Measurements from ENCODE around the gene CREB5.

CREB5 gene

GRCh38 chr7:28830846-28831245 is 418.5 kb downstream of the CREB5 start:
- Histone ChIP-seq H3K4me3 (ENCODE audit: severe bottlenecking) (no peak overlapping the region), H3K27me3 (ENCODE audit: insufficient read depth, poor library complexity, severe bottlenecking) (no peaks in the 10 kb centered on the region), H3K27ac (ENCODE audit: poor library complexity, severe bottlenecking) (no peak overlapping the region), H3K4me1 (ENCODE audit: insufficient read depth, poor library complexity, severe bottlenecking) (no peaks in the 10 kb centered on the region), H3K9me3 (ENCODE audit: severe bottlenecking) (no peaks in the 10 kb centered on the region), H3K36me3 (ENCODE audit: low read depth) (no peaks in the 10 kb centered on the region)
- no peak for ATAC-seq (ENCODE audit: low read depth)
- TF ChIP-seq, protein P1, sequence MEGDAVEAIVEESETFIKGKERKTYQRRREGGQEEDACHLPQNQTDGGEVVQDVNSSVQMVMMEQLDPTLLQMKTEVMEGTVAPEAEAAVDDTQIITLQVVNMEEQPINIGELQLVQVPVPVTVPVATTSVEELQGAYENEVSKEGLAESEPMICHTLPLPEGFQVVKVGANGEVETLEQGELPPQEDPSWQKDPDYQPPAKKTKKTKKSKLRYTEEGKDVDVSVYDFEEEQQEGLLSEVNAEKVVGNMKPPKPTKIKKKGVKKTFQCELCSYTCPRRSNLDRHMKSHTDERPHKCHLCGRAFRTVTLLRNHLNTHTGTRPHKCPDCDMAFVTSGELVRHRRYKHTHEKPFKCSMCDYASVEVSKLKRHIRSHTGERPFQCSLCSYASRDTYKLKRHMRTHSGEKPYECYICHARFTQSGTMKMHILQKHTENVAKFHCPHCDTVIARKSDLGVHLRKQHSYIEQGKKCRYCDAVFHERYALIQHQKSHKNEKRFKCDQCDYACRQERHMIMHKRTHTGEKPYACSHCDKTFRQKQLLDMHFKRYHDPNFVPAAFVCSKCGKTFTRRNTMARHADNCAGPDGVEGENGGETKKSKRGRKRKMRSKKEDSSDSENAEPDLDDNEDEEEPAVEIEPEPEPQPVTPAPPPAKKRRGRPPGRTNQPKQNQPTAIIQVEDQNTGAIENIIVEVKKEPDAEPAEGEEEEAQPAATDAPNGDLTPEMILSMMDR (IDR thresholded peaks at IDR 0.05; ENCODE audit: poor library complexity, severe bottlenecking): no peak
- DNase-seq (ENCODE audit: low spot score): no peak

DNA sequence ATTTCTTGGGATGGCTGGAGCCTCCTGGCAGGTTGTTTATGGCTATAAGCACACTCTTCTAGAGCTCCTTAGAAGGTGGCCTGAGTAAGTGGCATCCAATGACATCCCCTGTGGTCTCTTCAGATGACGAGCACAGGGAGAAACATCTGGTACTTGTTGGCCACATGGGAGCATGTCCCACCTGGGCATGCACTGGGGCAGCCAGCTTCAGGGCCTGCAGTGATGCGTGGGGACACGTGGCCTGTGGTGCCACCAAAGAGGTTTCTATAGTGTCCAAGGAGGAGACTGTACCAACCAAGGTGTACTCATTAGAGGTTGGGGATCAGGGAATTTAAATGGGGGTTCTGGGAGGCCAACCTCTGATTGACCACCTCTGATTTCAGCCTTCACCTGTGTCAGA is 420.4 kb downstream of the CREB5 start:
- H3K4me3 ChIP-seq (ENCODE audit: severe bottlenecking): no peak overlapping the region
- H3K36me3 ChIP-seq (ENCODE audit: low read depth): no peaks in the 10 kb centered on the region
- H3K27me3 ChIP-seq (ENCODE audit: insufficient read depth, poor library complexity, severe bottlenecking): no peaks in the 10 kb centered on the region
- ATAC-seq (ENCODE audit: low read depth): no peak
- no peaks in the 10 kb centered on the region for H3K9me3 ChIP-seq (ENCODE audit: severe bottlenecking)
- no peak overlapping the region for H3K27ac ChIP-seq (ENCODE audit: poor library complexity, severe bottlenecking)
- no peak for DNase-seq (ENCODE audit: low spot score)
- TF ChIP-seq, protein P1 (IDR thresholded peaks at IDR 0.05; ENCODE audit: poor library complexity, severe bottlenecking): no peak
- no peaks in the 10 kb centered on the region for H3K4me1 ChIP-seq (ENCODE audit: insufficient read depth, poor library complexity, severe bottlenecking)

DNA sequence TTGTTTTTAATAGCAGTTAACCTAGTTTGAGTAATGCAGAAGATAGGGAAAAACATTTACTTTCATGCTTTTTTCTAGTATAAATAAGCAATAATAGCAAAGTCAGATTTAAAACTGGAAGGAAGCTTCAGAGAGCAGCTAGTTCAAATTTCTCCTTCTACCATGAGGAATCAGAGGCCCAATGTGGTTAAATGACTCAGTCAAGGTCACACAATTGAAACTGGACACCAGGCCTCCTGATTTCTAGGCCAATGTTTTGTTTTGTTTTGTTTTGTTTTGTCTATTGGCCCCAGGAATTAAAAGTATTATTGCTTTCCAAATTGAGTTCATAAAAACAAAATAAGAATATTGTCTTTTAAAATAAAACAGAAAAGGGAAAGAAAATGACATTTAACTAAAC is 423.5 kb downstream of the CREB5 start:
- no peaks in the 10 kb centered on the region for H3K27me3 ChIP-seq (ENCODE audit: insufficient read depth, poor library complexity, severe bottlenecking)
- H3K9me3 ChIP-seq (ENCODE audit: severe bottlenecking): no peaks in the 10 kb centered on the region
- no peak for DNase-seq (ENCODE audit: low spot score)
- no peaks in the 10 kb centered on the region for H3K4me1 ChIP-seq (ENCODE audit: insufficient read depth, poor library complexity, severe bottlenecking)
- no peaks in the 10 kb centered on the region for H3K36me3 ChIP-seq (ENCODE audit: low read depth)
- H3K27ac ChIP-seq (ENCODE audit: poor library complexity, severe bottlenecking): no peak overlapping the region
- TF ChIP-seq, protein P1 (IDR thresholded peaks at IDR 0.05; ENCODE audit: poor library complexity, severe bottlenecking): no peak
- H3K4me3 ChIP-seq (ENCODE audit: severe bottlenecking): no peak overlapping the region
- no peak for ATAC-seq (ENCODE audit: low read depth)

- TF ChIP-seq, protein P1 (IDR thresholded peaks at IDR 0.05; ENCODE audit: poor library complexity, severe bottlenecking): no peak
- Histone ChIP-seq H3K36me3 (ENCODE audit: low read depth) (no peaks in the 10 kb centered on the region), H3K9me3 (ENCODE audit: severe bottlenecking) (no peaks in the 10 kb centered on the region), H3K4me3 (ENCODE audit: severe bottlenecking) (no peak overlapping the region), H3K4me1 (ENCODE audit: insufficient read depth, poor library complexity, severe bottlenecking) (no peaks in the 10 kb centered on the region), H3K27me3 (ENCODE audit: insufficient read depth, poor library complexity, severe bottlenecking) (no peaks in the 10 kb centered on the region), H3K27ac (ENCODE audit: poor library complexity, severe bottlenecking) (no peak overlapping the region)
- ATAC-seq (ENCODE audit: low read depth) (no peak), DNase-seq (ENCODE audit: low spot score) (no peak)
Observed at GRCh38 chr7:28836716-28837115, 424.4 kb downstream of the CREB5 start.

DNA sequence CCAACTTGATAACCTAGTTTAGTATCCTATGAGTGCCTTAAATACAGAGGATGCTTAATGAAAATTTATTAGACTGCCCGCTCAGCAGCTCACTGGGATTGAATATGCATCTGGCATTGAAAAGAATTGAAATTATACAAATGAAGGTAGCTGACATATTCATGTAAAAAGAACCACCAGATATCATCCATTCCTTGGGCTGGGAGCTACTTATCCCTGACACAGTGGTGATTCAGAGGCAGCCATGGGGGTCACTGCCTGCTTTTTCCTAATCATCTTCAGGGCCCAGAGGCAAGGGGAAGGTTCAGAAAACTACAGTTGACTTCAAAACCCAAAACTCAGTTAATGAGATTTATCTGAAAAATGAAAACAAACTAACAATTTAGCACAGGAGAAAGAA is 424.9 kb downstream of the CREB5 start:
- ATAC-seq (ENCODE audit: low read depth) (no peak), DNase-seq (ENCODE audit: low spot score) (no peak)
- no peaks in the 10 kb centered on the region for H3K9me3 ChIP-seq (ENCODE audit: severe bottlenecking)
- TF ChIP-seq, protein P1 (IDR thresholded peaks at IDR 0.05; ENCODE audit: poor library complexity, severe bottlenecking): no peak
- H3K36me3 ChIP-seq (ENCODE audit: low read depth): no peaks in the 10 kb centered on the region
- H3K4me3 ChIP-seq (ENCODE audit: severe bottlenecking): no peak overlapping the region
- no peak overlapping the region for H3K27ac ChIP-seq (ENCODE audit: poor library complexity, severe bottlenecking)
- H3K27me3 ChIP-seq (ENCODE audit: insufficient read depth, poor library complexity, severe bottlenecking): no peaks in the 10 kb centered on the region
- no peaks in the 10 kb centered on the region for H3K4me1 ChIP-seq (ENCODE audit: insufficient read depth, poor library complexity, severe bottlenecking)

Data from RWPE2 (cell line).